ENCODE data around the gene PPP3CA. TPM values are rescaled to one million over a fixed set of nuclear protein-coding genes. Genes with fewer than 3 reads are reported as not detected.

The PPP3CA gene
- total and polyA plus RNA-seq, 4 donors, result 13.5 to 72.0 (median 30.7) TPM

DNA sequence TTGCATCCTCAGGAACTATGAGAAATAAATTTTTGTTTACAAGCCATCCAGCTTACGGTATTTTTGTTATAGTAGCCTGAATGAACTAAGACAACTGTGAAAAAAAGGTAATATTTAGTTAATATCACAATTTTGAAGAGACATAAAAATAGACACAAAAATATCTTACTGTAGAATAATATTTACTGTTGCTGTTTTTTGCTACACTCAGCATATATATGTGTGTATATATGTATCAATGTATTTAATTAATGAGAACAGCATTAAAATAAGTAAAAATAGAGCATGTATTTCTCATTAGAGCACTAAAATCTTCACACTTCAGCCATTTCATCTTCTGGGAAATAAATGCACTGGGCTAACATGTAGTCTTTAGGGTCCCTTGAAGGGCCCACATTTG lies 24.6 kb downstream of the PPP3CA start:
- Histone ChIP-seq H3K27me3 (ENCODE audit: control insufficient read depth in 3 of 3, insufficient read depth in 3 of 3, low read length in 2 of 3) (no peaks in the 10 kb centered on the region), H3K9ac (ENCODE audit: insufficient read depth in 1 of 2, low read length in 2 of 2) (no peak overlapping the region)
- 97 to 100% methylated on average over 1 of the region's 1 CpG for WGBS, 2 donors

DNA sequence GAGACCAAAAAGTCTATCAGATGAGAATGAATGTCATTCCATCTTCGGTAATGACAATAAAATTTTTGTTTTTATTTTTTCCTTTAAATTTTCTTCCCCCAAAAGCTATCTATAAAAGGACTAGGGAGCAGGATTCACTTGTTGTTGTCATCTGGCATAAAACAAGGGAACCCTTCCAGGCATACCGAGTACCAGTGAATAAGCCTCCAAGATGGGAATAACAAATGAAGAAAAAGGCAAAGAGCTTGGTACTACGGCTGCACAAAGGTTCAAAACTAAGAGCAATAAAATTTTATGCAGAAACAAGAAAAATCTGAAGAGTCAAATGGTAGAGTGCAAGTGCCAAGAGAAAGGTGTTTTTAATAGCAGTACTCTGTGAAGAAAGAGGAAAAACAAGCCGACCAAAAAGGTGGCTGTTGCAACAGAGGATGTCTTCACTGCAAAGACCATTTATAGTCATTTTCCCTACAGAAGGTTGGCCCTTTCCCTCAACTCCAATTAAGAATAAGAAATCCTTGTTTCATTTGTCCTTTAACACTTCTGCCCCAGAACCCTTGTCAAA lies 25.8 kb downstream of the PPP3CA start:
- Histone ChIP-seq H3K36me3 (ENCODE audit: control insufficient read depth in 4 of 4, insufficient read depth in 4 of 4, low read length in 4 of 4) (no peaks in the 10 kb centered on the region), H3K9me3 (ENCODE audit: control insufficient read depth in 4 of 4, insufficient read depth in 3 of 4, low read length in 3 of 4) (no peaks in the 10 kb centered on the region), H3K4me3 (no peak overlapping the region), H3K9ac (ENCODE audit: insufficient read depth in 1 of 2, low read length in 2 of 2) (no peak overlapping the region), H3K27ac (ENCODE audit: low read depth in 1 of 2, low read length in 1 of 2) (no peak overlapping the region), H3K4me1 (ENCODE audit: control insufficient read depth in 5 of 5, insufficient read depth in 5 of 5, low read length in 5 of 5) (peaks cover 0 to 6% (median 3%) of the 10 kb centered on the region in 5 donors), H3K27me3 (ENCODE audit: control insufficient read depth in 3 of 3, insufficient read depth in 3 of 3, low read length in 2 of 3) (no peaks in the 10 kb centered on the region)
- TF ChIP-seq, protein P1, sequence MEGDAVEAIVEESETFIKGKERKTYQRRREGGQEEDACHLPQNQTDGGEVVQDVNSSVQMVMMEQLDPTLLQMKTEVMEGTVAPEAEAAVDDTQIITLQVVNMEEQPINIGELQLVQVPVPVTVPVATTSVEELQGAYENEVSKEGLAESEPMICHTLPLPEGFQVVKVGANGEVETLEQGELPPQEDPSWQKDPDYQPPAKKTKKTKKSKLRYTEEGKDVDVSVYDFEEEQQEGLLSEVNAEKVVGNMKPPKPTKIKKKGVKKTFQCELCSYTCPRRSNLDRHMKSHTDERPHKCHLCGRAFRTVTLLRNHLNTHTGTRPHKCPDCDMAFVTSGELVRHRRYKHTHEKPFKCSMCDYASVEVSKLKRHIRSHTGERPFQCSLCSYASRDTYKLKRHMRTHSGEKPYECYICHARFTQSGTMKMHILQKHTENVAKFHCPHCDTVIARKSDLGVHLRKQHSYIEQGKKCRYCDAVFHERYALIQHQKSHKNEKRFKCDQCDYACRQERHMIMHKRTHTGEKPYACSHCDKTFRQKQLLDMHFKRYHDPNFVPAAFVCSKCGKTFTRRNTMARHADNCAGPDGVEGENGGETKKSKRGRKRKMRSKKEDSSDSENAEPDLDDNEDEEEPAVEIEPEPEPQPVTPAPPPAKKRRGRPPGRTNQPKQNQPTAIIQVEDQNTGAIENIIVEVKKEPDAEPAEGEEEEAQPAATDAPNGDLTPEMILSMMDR (IDR thresholded peaks at IDR 0.05; ENCODE audit: control extremely low read depth, extremely low read depth), result no peak
- WGBS, 2 donors, result 67 to 74% methylated on average over 4 of the region's 4 CpGs
- no peak for DNase-seq
- ATAC-seq (ENCODE audit: insufficient read depth, low FRiP score), result no peak

More for the DNA sequence above, 24.6 kb downstream of the PPP3CA start:
- H3K27ac ChIP-seq (ENCODE audit: low read depth in 1 of 2, low read length in 1 of 2), result no peak overlapping the region
- no peaks in the 10 kb centered on the region for H3K36me3 ChIP-seq (ENCODE audit: control insufficient read depth in 4 of 4, insufficient read depth in 4 of 4, low read length in 4 of 4)
- no peak overlapping the region for H3K4me3 ChIP-seq
- H3K4me1 ChIP-seq (ENCODE audit: control insufficient read depth in 5 of 5, insufficient read depth in 5 of 5, low read length in 5 of 5), result peaks cover 0 to 4% (median 0%) of the 10 kb centered on the region in 5 donors
- DNase-seq, result no peak
- no peaks in the 10 kb centered on the region for H3K9me3 ChIP-seq (ENCODE audit: control insufficient read depth in 4 of 4, insufficient read depth in 3 of 4, low read length in 3 of 4)
- TF ChIP-seq, protein P1 (IDR thresholded peaks at IDR 0.05; ENCODE audit: control extremely low read depth, extremely low read depth), result no peak
- no peak for ATAC-seq (ENCODE audit: insufficient read depth, low FRiP score)

DNA sequence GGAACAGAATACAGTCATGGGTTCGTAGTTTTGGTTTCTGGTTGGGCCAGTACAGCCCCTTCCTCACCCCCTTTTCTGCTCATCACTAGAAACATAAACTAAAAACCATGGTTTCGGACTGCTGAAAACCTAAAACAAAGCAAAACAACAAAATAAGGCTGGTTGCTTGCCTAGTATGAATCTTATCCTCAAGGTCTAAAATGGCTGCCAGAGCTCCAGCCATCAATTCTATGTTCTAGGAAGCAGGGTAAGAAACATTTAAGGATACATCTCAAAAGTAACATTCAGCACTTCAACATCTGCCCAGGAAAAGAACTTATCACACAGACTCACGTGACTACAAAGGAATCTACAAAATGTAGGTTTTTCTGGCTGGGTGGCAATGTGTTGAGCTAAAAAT lies 31.5 kb downstream of the PPP3CA start:
- ATAC-seq (ENCODE audit: insufficient read depth, low FRiP score), result no peak
- TF ChIP-seq, protein P1 (IDR thresholded peaks at IDR 0.05; ENCODE audit: control extremely low read depth, extremely low read depth), result no peak
- no peak overlapping the region for H3K27ac ChIP-seq (ENCODE audit: low read depth in 1 of 2, low read length in 1 of 2)

DNA sequence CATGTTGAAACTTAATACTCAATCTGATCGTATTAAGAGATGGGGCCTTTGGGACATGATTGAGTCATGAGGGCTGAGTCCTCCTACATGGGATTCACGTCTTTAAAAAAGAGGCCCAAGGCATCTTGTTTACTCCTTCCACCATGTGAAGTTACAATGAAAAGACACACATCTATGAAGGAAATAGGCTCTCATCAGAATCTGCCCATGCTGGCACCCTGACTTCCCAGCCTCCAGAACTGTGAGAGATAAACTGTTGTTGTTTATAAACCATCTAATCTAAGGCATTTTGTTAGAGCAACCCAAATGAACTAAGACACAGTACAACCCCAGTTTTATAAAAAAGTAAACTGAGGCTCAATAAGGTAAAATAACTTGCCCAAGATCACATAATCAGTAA lies 32.3 kb downstream of the PPP3CA start:
- TF ChIP-seq, protein P1 (IDR thresholded peaks at IDR 0.05; ENCODE audit: control extremely low read depth, extremely low read depth), result no peak
- no peaks in the 10 kb centered on the region for H3K36me3 ChIP-seq (ENCODE audit: control insufficient read depth in 4 of 4, insufficient read depth in 4 of 4, low read length in 4 of 4)
- H3K4me3 ChIP-seq, result no peak overlapping the region
- H3K9ac ChIP-seq (ENCODE audit: insufficient read depth in 1 of 2, low read length in 2 of 2), result no peak overlapping the region
- no peak overlapping the region for H3K27ac ChIP-seq (ENCODE audit: low read depth in 1 of 2, low read length in 1 of 2)
- H3K4me1 ChIP-seq (ENCODE audit: control insufficient read depth in 5 of 5, insufficient read depth in 5 of 5, low read length in 5 of 5), result peaks cover 0 to 4% (median 2%) of the 10 kb centered on the region in 5 donors
- DNase-seq, result no peak
- no peak for ATAC-seq (ENCODE audit: insufficient read depth, low FRiP score)
- no peaks in the 10 kb centered on the region for H3K27me3 ChIP-seq (ENCODE audit: control insufficient read depth in 3 of 3, insufficient read depth in 3 of 3, low read length in 2 of 3)
- 94% methylated on average over 2 of the region's 2 CpGs for WGBS, 2 donors
- H3K9me3 ChIP-seq (ENCODE audit: control insufficient read depth in 4 of 4, insufficient read depth in 3 of 4, low read length in 3 of 4), result peaks cover 0 to 4% (median 3%) of the 10 kb centered on the region in 4 donors

More for the DNA sequence above, 31.5 kb downstream of the PPP3CA start:
- H3K9ac ChIP-seq (ENCODE audit: insufficient read depth in 1 of 2, low read length in 2 of 2), result no peak overlapping the region
- no peaks in the 10 kb centered on the region for H3K36me3 ChIP-seq (ENCODE audit: control insufficient read depth in 4 of 4, insufficient read depth in 4 of 4, low read length in 4 of 4)
- H3K9me3 ChIP-seq (ENCODE audit: control insufficient read depth in 4 of 4, insufficient read depth in 3 of 4, low read length in 3 of 4), result peaks cover 0 to 4% (median 3%) of the 10 kb centered on the region in 4 donors
- DNase-seq, result no peak
- WGBS, 2 donors, result 97 to 99% methylated on average over 3 of the region's 3 CpGs
- no peaks in the 10 kb centered on the region for H3K27me3 ChIP-seq (ENCODE audit: control insufficient read depth in 3 of 3, insufficient read depth in 3 of 3, low read length in 2 of 3)
- H3K4me3 ChIP-seq, result no peak overlapping the region
- peaks cover 0 to 4% (median 0%) of the 10 kb centered on the region in 5 donors for H3K4me1 ChIP-seq (ENCODE audit: control insufficient read depth in 5 of 5, insufficient read depth in 5 of 5, low read length in 5 of 5)
